Breast epithelium (tissue), 4 donors: Measurements from ENCODE around the gene SUZ12. TPM values are rescaled to one million over a fixed set of nuclear protein-coding genes. Genes with fewer than 3 reads are reported as not detected.
"Not testable (repeated sequence)": the region's sequence is repeated elsewhere in the genome, so short reads cannot be mapped to it uniquely, and the experiment has no call there.

Experiments
- DNase-seq, 2 donors: peaks; one replicate each; pipeline ENCODE4 v3.0.0-alpha.2; 2019; ENCODE audit warnings: low spot score in 2 of 2
- H3K27ac ChIP-seq, 2 donors: fragments of 200-600 bp; sonication (generic) in 1 of 2; one replicate each; pipeline ENCODE4 v1.5.1; 2016 to 2019; ENCODE audit warnings: mild to moderate bottlenecking in 1 of 2
- H3K27me3 ChIP-seq, 2 donors: fragments of 200-600 bp; sonication (generic) in 1 of 2; one replicate each; pipeline versions ENCODE4 v1.5.1 to v1.6.0; 2017 to 2019; ENCODE audit warnings: control low read depth in 1 of 2, mild to moderate bottlenecking in 1 of 2
- H3K36me3 ChIP-seq: fragments of 200-600 bp; one replicate; pipeline ENCODE4 v1.5.1; 2019
- H3K4me1 ChIP-seq, 2 donors: fragments of 200-600 bp; sonication (generic); one replicate each; pipeline ENCODE4 v1.5.1; 2016 to 2019; ENCODE audit warnings: control low read depth in 1 of 2
- H3K4me3 ChIP-seq, 3 donors: fragments of 200-600 bp; sonication (generic); 1 replicate in 2 of 3; 2 replicates in 1 of 3; pipeline ENCODE4 v1.5.1; 2016 to 2019; ENCODE audit warnings: mild to moderate bottlenecking in 3 of 3, moderate library complexity in 2 of 3
- H3K9me3 ChIP-seq, 2 donors: fragments of 200-600 bp; sonication (generic) in 1 of 2; one replicate each; pipeline ENCODE4 v1.5.1; 2016 to 2019; ENCODE audit warnings: control low read depth in 1 of 2
- CTCF ChIP-seq, 3 donors: fragments of 450-650 bp; IDR thresholded peaks; one replicate each; pipeline ENCODE4 v1.5.1; 2016 to 2017; ENCODE audit warnings: antibody characterized with exemption in 3 of 3, mild to moderate bottlenecking in 3 of 3, moderate library complexity in 3 of 3
- POLR2A ChIP-seq: fragments of 450-650 bp; IDR thresholded peaks from one replicate; pipeline ENCODE4 v1.6.1; 2016; ENCODE audit warnings: antibody characterized with exemption, mild to moderate bottlenecking, moderate library complexity
- POLR2AphosphoS5 ChIP-seq, 3 donors: sonication (generic); formaldehyde crosslinking; IDR thresholded peaks; one replicate each; pipeline ENCODE4 v1.6.1; 2017; ENCODE audit warnings: antibody characterized with exemption in 3 of 3
- intact Hi-C: fragments of 100-400 bp; cut with DNase I; formaldehyde crosslinking; loops from one replicate; pipeline ENCODE4 v1.15.1; 2023; ENCODE audit warnings: low total_unique reads
- total RNA-seq, 3 donors: library from RNA; depleted of rRNA; stranded (reverse); fragments of >200 nt; gene quantifications; one replicate each; pipeline ENCODE4 v1.1.0, GENCODE V29; 2016

SUZ12 gene
- total RNA-seq, 3 donors from 2014 or later = 17.9 to 25.9 (median 21.0) TPM

- intact Hi-C loops = no loop called here
- no peaks in the 10 kb centered on the region for H3K36me3 ChIP-seq
- H3K9me3 ChIP-seq = no peaks in the 10 kb centered on the region
Measured at GRCh38 chr17:32021615-32021955, 84.8 kb downstream of the SUZ12 start.

GRCh38 chr17:32022554-32022953 lies 85.7 kb downstream of the SUZ12 start:
- H3K4me1 ChIP-seq, H3K36me3 ChIP-seq, intact Hi-C loops, DNase-seq, H3K27ac ChIP-seq, H3K27me3 ChIP-seq, H3K9me3 ChIP-seq, H3K4me3 ChIP-seq: not testable (repeated sequence)

More at GRCh38 chr17:32021615-32021955, 84.8 kb downstream of the SUZ12 start:
- no peak for TF ChIP-seq POLR2AphosphoS5 (IDR thresholded peaks at IDR 0.05)
- no peak for TF ChIP-seq CTCF (IDR thresholded peaks at IDR 0.05)
- TF ChIP-seq POLR2A = no peak
- H3K4me1 ChIP-seq = no peaks in the 10 kb centered on the region
- H3K27ac ChIP-seq = peak overlapping the region; percentile 80 to 83
- DNase-seq = no peak
- no peaks in the 10 kb centered on the region for H3K27me3 ChIP-seq
- H3K4me3 ChIP-seq = no peak overlapping the region

DNA sequence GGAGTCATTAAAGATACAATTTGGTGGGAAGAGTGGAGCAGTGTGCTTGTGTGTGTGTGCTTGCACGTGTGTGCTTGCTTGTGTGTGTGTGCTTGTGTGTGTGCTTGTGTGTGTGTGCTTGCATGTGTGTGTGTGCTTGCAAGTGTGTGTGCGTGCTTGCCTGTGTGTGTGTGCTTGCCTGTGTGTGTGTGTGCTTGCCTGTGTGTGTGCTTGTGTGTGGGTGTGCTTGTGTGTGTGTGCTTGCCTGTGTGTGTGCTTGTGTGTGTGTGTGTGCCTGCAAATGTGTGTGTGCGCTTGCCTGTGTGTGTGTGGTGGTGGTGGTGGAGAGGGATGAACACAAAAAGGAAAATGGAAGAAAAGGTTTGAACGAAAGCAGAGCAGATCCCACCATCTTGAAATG lies 90.5 kb downstream of the SUZ12 start:
- H3K27me3 ChIP-seq, H3K9me3 ChIP-seq, H3K27ac ChIP-seq, intact Hi-C loops, H3K36me3 ChIP-seq, DNase-seq, H3K4me3 ChIP-seq, H3K4me1 ChIP-seq: not testable (repeated sequence)

- TF ChIP-seq CTCF (IDR thresholded peaks at IDR 0.05) (no peak), POLR2AphosphoS5 (IDR thresholded peaks at IDR 0.05) (no peak), POLR2A (no peak)
- no peak for DNase-seq
- no peaks in the 10 kb centered on the region for H3K27me3 ChIP-seq
- H3K36me3 ChIP-seq = no peaks in the 10 kb centered on the region
- H3K4me1 ChIP-seq = no peaks in the 10 kb centered on the region
- intact Hi-C loops = no loop called here
- no peaks in the 10 kb centered on the region for H3K9me3 ChIP-seq
- H3K4me3 ChIP-seq = no peak overlapping the region
- H3K27ac ChIP-seq = no peak overlapping the region
Measured at GRCh38 chr17:32033223-32033622, 96.4 kb downstream of the SUZ12 start.

DNA sequence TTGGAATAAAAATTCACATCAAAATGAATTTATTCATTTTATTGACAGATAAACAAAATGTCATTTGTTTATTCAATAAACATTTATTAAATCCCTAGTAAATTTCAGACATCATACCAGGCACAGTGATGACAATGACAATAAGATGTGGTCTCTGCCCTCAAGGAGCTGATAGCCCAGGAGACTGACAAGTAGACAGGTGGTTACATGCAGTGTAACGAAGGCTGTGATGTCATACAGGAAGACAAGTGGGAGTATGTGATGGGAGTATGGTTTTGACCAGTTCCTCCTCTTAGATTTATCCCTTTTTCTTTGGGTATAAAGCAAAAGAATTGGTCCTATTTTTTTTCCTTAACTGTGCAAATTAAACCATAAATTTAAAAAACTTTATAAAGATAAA lies 97.0 kb downstream of the SUZ12 start:
- H3K27me3 ChIP-seq, DNase-seq, H3K27ac ChIP-seq, H3K36me3 ChIP-seq, H3K4me1 ChIP-seq, H3K9me3 ChIP-seq, H3K4me3 ChIP-seq, intact Hi-C loops: not testable (repeated sequence)

DNA sequence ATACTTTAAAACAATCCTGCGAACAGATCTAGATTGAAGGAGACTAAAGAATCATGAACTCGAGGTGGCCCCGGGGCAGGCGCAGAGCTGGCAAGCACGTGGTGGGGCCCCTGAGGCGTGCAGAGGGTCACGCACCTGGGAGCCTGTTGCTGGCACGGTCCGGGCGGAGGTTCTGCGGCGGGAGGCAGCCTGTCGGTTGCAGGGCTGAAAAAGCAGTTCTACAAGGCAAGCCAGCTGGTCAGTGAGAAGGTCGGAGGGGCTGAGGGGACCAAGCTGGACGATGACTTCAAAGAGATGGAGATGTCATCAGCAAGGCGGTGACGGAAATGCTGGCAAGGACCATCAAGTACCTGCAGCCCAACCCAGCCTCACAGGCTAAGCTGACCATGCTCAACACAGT lies 103.4 kb downstream of the SUZ12 start:
- H3K4me3 ChIP-seq, H3K27ac ChIP-seq, H3K4me1 ChIP-seq, DNase-seq, H3K9me3 ChIP-seq, H3K27me3 ChIP-seq, H3K36me3 ChIP-seq, intact Hi-C loops: not testable (repeated sequence)

DNA sequence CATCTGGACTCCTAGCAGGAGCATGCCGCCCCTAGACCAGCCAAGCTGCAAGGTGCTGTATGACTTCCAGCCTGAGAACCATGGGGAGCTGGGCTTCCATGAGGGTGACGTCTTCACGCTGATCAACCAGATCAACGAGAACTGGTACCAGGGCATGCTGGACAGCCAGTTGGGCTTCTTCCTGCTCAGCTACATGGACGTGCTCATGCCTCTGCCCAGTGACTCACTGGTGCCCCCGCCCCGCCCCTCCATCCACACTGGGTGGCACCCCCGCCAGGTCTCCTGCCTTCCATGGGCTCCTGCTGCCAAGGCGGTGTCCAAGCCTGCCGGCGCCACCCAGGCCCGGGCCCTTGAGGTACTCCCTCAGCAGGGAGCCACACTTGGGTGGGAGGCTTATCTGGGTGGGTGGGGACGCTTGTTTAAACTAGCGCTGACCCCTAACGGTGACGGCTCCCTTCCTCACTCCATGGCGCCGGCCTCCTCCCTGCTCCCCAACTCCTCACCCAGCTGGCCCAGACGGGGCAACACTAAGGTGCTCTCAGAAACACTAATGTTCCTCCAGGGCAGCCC lies 104.6 kb downstream of the SUZ12 start:
- H3K36me3 ChIP-seq, intact Hi-C loops, H3K4me3 ChIP-seq, H3K4me1 ChIP-seq, H3K27ac ChIP-seq, DNase-seq, H3K27me3 ChIP-seq, H3K9me3 ChIP-seq: not testable (repeated sequence)

DNA sequence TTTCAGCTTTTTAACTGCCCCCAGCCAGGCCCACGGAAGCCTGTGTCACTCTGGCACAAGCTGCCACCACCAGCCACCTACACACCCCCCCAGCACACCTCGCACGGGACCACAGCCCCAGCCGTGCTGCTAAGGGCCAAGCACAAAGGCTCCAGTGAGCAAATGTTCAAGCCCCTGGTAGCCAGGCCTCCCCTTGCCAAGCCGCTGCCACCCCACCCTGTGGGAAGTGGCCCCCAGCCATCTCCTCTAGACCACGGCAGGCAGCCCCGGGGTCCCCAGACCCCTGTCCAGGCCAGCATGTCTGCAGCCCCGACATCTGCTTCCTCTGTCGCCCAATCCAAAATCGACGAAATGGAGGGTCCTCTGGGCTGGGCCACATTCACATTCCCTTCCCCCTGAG lies 105.5 kb downstream of the SUZ12 start:
- H3K9me3 ChIP-seq, H3K36me3 ChIP-seq, H3K4me1 ChIP-seq, intact Hi-C loops, H3K27me3 ChIP-seq, H3K4me3 ChIP-seq, H3K27ac ChIP-seq, DNase-seq: not testable (repeated sequence)

- DNase-seq, H3K27me3 ChIP-seq, H3K27ac ChIP-seq, H3K9me3 ChIP-seq, H3K4me3 ChIP-seq, H3K36me3 ChIP-seq, H3K4me1 ChIP-seq, intact Hi-C loops: not testable (repeated sequence)
Measured at GRCh38 chr17:32045611-32046010, 108.8 kb downstream of the SUZ12 start.

DNA sequence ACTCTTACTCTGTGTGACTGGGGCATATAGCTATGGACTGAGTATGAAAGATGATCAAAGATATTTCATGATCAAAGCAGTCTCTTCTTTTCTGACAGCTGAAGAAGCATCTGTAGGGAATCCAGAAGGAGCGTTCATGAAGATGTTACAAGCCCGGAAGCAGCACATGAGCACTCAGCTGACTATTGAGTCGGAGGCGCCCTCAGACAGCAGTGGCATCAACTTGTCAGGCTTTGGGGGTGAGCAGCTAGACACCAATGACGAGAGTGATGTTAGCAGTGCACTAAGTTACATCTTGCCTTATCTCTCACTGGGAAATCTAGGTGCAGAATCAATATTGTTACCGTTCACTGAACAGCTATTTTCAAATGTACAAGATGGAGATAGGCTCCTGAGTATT lies 110.9 kb downstream of the SUZ12 start:
- H3K9me3 ChIP-seq, H3K36me3 ChIP-seq, H3K27me3 ChIP-seq, DNase-seq, intact Hi-C loops, H3K4me1 ChIP-seq, H3K4me3 ChIP-seq, H3K27ac ChIP-seq: not testable (repeated sequence)
